22Rv1 (cell line): ENCODE results near the gene ZNF627.

Source experiments
- CTCF ChIP-seq: fragments of 450-650 bp; IDR thresholded peaks from 2 replicates; pipeline ENCODE4 v1.5.1; 2017; ENCODE audit warnings: mild to moderate bottlenecking
- ZFX ChIP-seq: fragments of 450-650 bp; IDR thresholded peaks from 2 replicates; pipeline ENCODE4 v1.6.1; 2017; ENCODE audit warnings: antibody characterized with exemption, borderline replicate concordance

DNA sequence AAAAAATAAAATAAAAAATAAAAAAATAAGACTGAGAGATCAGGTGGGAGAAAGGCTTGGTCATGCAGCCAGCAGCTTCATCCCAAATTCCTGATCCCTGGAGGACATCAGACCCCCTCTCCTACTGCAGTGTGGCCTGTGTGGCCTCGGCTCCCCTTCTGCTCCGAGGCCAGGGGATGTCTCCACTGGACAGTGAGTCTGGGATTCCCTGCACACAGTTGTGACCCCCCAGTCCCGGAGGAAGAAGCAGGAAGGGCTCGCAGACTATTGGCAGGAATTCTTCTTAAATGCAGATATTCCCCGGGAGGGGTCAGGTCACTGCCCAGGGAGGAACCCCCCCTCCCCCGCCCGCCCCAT, 41.9 kb downstream of the ZNF627 start:
- TF ChIP-seq CTCF = no peak
- TF ChIP-seq ZFX = no peak
